ENCODE data around the gene CDYL. TPM values are rescaled to one million over a fixed set of nuclear protein-coding genes. Genes with fewer than 3 reads are reported as not detected.

Gene CDYL
- polyA plus RNA-seq, 1 experiment: 26.6 TPM

DNA sequence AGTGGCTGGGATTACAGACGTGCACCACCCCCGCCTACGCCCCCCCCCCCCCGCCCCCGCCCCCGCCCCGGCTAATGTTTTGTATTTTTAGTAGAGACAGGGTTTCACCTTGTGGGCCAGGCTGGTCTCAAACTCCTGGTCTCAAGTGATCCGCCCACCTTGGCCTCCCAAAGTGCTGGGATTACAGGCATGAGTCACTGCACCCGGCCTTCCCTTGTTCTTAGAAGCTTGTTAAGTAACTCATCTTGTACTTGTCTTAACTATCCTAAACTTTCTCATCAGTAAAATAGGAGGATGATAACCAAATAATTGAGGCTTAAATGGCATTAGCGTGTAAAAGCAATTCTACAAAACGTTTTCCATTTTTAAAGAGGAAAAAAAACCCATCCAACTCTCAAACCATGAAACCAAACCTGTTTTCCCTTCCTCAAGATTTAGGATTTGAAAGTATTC, 4.2 kb downstream of the CDYL start:
- H3K27me3 ChIP-seq (ENCODE audit: control insufficient read depth, insufficient read depth, low read length): no peaks in the 10 kb centered on the region
- ChIA-PET CTCF (interaction anchor here (1.4 kb wide), 1 partner anchor 250 kb away, joined by 4 read pairs; no protein-coding TSS in a partner anchor), POLR2A (no interaction called here)
- no peak overlapping the region for H3K27ac ChIP-seq (ENCODE audit: low read depth, low read length)
- DNase-seq (ENCODE audit: low read depth, low spot score): no peak
- TF ChIP-seq, protein P1, sequence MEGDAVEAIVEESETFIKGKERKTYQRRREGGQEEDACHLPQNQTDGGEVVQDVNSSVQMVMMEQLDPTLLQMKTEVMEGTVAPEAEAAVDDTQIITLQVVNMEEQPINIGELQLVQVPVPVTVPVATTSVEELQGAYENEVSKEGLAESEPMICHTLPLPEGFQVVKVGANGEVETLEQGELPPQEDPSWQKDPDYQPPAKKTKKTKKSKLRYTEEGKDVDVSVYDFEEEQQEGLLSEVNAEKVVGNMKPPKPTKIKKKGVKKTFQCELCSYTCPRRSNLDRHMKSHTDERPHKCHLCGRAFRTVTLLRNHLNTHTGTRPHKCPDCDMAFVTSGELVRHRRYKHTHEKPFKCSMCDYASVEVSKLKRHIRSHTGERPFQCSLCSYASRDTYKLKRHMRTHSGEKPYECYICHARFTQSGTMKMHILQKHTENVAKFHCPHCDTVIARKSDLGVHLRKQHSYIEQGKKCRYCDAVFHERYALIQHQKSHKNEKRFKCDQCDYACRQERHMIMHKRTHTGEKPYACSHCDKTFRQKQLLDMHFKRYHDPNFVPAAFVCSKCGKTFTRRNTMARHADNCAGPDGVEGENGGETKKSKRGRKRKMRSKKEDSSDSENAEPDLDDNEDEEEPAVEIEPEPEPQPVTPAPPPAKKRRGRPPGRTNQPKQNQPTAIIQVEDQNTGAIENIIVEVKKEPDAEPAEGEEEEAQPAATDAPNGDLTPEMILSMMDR (IDR thresholded peaks at IDR 0.05; ENCODE audit: low read depth, low read length): no peak
- H3K9me3 ChIP-seq (ENCODE audit: control insufficient read depth, insufficient read depth, low read length): peaks cover 4% of the 10 kb centered on the region; the same call in 1 of the 2 replicates
- H3K4me3 ChIP-seq (ENCODE audit: low read depth, low read length): no peak overlapping the region

DNA sequence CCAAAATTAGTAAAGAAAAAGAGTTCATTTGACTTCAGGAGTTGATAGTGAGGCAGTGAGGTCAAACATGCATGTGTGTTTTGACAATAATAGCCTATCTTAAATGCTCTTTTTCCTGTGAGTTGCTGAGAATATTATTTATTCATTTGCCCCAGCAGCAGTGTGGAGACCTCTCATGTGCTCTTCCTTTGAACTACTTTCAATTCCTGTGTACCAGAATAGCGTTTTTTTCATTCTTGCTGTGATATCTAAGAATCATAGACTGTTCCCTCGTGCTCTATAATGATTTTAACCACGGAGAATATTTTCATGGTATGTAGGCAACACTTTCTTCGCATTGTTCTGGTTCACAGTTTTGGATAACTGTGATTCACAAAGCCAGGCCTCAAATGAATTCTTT, 5.2 kb downstream of the CDYL start:
- Histone ChIP-seq H3K4me3 (ENCODE audit: low read depth, low read length) (no peak overlapping the region), H3K27ac (ENCODE audit: low read depth, low read length) (no peak overlapping the region), H3K9me3 (ENCODE audit: control insufficient read depth, insufficient read depth, low read length) (peaks cover 4% of the 10 kb centered on the region; the same call in 1 of the 2 replicates), H3K27me3 (ENCODE audit: control insufficient read depth, insufficient read depth, low read length) (no peaks in the 10 kb centered on the region)
- CTCF ChIA-PET: interaction anchor here (1.0 to 1.4 kb wide), 2 partner anchors 249 to 468 kb away, joined by 3 to 4 read pairs; no protein-coding TSS in a partner anchor
- no peak for DNase-seq (ENCODE audit: low read depth, low spot score)
- TF ChIP-seq, protein P1 (IDR thresholded peaks at IDR 0.05; ENCODE audit: low read depth, low read length): no peak
- POLR2A ChIA-PET: no interaction called here

DNA sequence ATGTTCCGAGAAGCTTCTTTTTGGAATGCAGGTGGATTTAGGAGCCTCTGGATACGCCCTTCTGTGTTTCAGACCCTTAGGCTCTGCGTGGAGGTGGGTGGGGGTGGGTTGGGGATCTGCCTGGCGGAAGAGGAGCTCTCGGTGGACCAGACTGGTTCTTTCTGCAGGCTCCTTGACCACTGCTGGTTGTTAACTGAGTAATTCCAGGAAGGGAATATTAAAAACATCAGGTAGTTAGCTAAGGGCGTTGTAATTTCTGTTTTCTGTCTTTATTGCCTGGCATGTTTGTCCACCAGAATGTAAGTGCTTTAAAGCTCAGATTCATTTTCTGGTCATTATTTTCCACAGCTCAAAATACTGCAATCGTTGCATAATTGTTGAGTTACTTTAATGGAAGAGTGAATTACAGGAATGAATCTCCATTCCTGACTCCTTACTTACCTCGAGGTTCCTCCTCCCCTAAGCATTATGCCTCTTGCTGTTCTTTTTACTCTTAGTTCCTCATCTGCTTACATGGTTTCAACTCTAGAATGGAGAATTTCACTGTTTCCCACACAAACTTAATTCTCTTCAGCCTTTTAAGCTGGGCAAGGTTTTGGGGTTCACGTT, 5.9 kb downstream of the CDYL start:
- no peak for DNase-seq (ENCODE audit: low read depth, low spot score)

DNA sequence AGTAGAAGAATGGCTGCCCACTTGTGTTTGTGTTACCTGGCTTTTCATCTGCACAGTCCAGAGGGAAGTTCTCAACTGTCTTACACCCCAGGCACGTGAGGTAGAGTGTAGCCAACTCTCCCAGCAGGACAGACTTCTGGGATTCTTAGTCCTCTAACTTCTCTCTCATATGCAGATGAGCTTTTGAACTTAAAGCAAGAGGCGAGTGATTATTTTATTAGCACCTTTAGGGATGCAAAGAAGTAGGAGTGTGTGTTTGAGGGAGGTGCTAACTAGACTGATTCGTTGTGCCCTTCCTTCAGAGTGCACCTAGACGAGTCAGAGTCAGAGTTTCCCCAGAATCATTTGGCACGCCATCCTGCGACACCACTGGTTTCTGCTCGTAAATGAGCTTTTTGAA, 10.8 kb downstream of the CDYL start:
- Histone ChIP-seq H3K27ac (ENCODE audit: low read depth, low read length) (no peak overlapping the region), H3K9me3 (ENCODE audit: control insufficient read depth, insufficient read depth, low read length) (peaks cover 4% of the 10 kb centered on the region; the same call in 1 of the 2 replicates), H3K4me3 (ENCODE audit: low read depth, low read length) (no peak overlapping the region), H3K27me3 (ENCODE audit: control insufficient read depth, insufficient read depth, low read length) (no peaks in the 10 kb centered on the region)
- no peak for DNase-seq (ENCODE audit: low read depth, low spot score)
- ChIA-PET POLR2A (no interaction called here), CTCF (interaction anchor here (0.6 kb wide), 1 partner anchor 217 kb away, joined by 3 read pairs; the partner anchor contains the start of gene RPP40)
- TF ChIP-seq, protein P1 (IDR thresholded peaks at IDR 0.05; ENCODE audit: low read depth, low read length): no peak

More for the DNA sequence above, 5.9 kb downstream of the CDYL start:
- Histone ChIP-seq H3K4me3 (ENCODE audit: low read depth, low read length) (no peak overlapping the region), H3K27ac (ENCODE audit: low read depth, low read length) (no peak overlapping the region), H3K27me3 (ENCODE audit: control insufficient read depth, insufficient read depth, low read length) (no peaks in the 10 kb centered on the region), H3K9me3 (ENCODE audit: control insufficient read depth, insufficient read depth, low read length) (peaks cover 4% of the 10 kb centered on the region; the same call in 1 of the 2 replicates)
- TF ChIP-seq, protein P1 (IDR thresholded peaks at IDR 0.05; ENCODE audit: low read depth, low read length): no peak
- ChIA-PET CTCF (interaction anchor here (1.1 kb wide), 1 partner anchor 249 kb away, joined by 3 read pairs; no protein-coding TSS in a partner anchor), POLR2A (no interaction called here)

DNA sequence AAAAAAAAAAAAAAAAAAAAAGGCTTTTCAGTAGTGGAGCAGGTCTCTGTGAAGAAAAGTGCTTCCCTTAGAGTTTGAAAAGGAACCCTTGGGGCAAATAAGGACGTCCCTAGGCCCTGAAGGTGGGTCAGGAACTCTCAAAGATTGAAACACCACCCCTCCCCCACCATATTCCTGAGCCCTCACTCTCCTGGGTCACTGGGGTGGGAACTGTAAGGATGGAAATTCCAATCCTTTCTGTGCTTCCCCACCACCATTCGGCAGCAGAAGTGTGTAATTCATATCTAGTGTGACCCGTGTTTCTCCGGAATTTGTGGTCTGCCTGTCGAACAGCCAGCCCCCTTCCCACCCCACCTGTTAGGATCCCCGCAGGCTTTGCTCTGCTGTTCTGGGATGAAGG, 12.3 kb downstream of the CDYL start:
- TF ChIP-seq, protein P1 (IDR thresholded peaks at IDR 0.05; ENCODE audit: low read depth, low read length): no peak
- CTCF ChIA-PET: no interaction called here
- POLR2A ChIA-PET: no interaction called here
- no peaks in the 10 kb centered on the region for H3K27me3 ChIP-seq (ENCODE audit: control insufficient read depth, insufficient read depth, low read length)
- H3K27ac ChIP-seq (ENCODE audit: low read depth, low read length): no peak overlapping the region
- H3K9me3 ChIP-seq (ENCODE audit: control insufficient read depth, insufficient read depth, low read length): peaks cover under 1% of the 10 kb centered on the region; the same call in 1 of the 2 replicates
- DNase-seq (ENCODE audit: low read depth, low spot score): no peak
- no peak overlapping the region for H3K4me3 ChIP-seq (ENCODE audit: low read depth, low read length)

Measured in AG04450 (cell line).